ENCODE data around the gene VPS45. TPM values are rescaled to one million over a fixed set of nuclear protein-coding genes. Genes with fewer than 3 reads are reported as not detected.
A peak's percentile ranks its signal among the peaks of the same experiment; 100 is the strongest.

Gene VPS45
- total and polyA plus RNA-seq, 9 donors, result 16.8 to 45.8 (median 32.7) TPM

- intact Hi-C loops (cut with DNase I), result loop anchor here in 2 of 4 donors (5.0 kb wide), 2 partner anchors 74 to 94 kb away; partner anchors contain the start of gene PLEKHO1 (in 1 of the 2)
- WGBS, 3 donors, result 53 to 58% (median 58%) methylated on average over 3 of the region's 3 CpGs
- H3K27ac ChIP-seq, result no peak overlapping the region
- no peaks in the 10 kb centered on the region for H3K36me3 ChIP-seq
- DNase-seq, result no peak
- H3K27me3 ChIP-seq, result no peaks in the 10 kb centered on the region
- H3K4me1 ChIP-seq (ENCODE audit: insufficient read depth), result no peaks in the 10 kb centered on the region
- TF ChIP-seq CTCF (IDR thresholded peaks at IDR 0.05) (peak in 2 of 3 donors; percentile 25 to 48), POLR2A (IDR thresholded peaks at IDR 0.05) (no peak)
- no peaks in the 10 kb centered on the region for H3K9me3 ChIP-seq
- H3K4me3 ChIP-seq, result no peak overlapping the region
Measured at GRCh38 chr1:150072959-150073358, 5.4 kb downstream of the VPS45 start.

- no peaks in the 10 kb centered on the region for H3K9me3 ChIP-seq
- no peaks in the 10 kb centered on the region for H3K4me1 ChIP-seq (ENCODE audit: insufficient read depth)
- H3K4me3 ChIP-seq, result no peak overlapping the region
- H3K27me3 ChIP-seq, result no peaks in the 10 kb centered on the region
- intact Hi-C loops (cut with DNase I), result loop anchor here in 2 of 4 donors (5.0 kb wide), 2 partner anchors 74 to 94 kb away; partner anchors contain the start of gene PLEKHO1 (in 1 of the 2)
- WGBS, 3 donors, result 84 to 93% (median 88%) methylated on average over 2 of the region's 2 CpGs
- no peak overlapping the region for H3K27ac ChIP-seq
- TF ChIP-seq POLR2A (IDR thresholded peaks at IDR 0.05), result no peak
- no peak for TF ChIP-seq CTCF (IDR thresholded peaks at IDR 0.05)
- no peak for TF ChIP-seq EP300 (IDR thresholded peaks at IDR 0.05)
- no peak for DNase-seq
- H3K36me3 ChIP-seq, result no peaks in the 10 kb centered on the region
Measured at GRCh38 chr1:150073516-150073915, 5.9 kb downstream of the VPS45 start.

GRCh38 chr1:150076066-150076465 is 8.5 kb downstream of the VPS45 start:
- Histone ChIP-seq H3K4me1 (ENCODE audit: insufficient read depth) (no peaks in the 10 kb centered on the region), H3K27ac (no peak overlapping the region), H3K9me3 (no peaks in the 10 kb centered on the region), H3K4me3 (no peak overlapping the region), H3K27me3 (no peaks in the 10 kb centered on the region), H3K36me3 (no peaks in the 10 kb centered on the region)
- DNase-seq, result no peak
- intact Hi-C loops (cut with DNase I), result loop anchor here in 1 of 4 donors (5.0 kb wide), 1 partner anchor 91 kb away; no protein-coding TSS in a partner anchor
- 91 to 94% (median 92%) methylated on average over 2 of the region's 2 CpGs for WGBS, 3 donors
- TF ChIP-seq EP300 (IDR thresholded peaks at IDR 0.05) (no peak), POLR2A (IDR thresholded peaks at IDR 0.05) (no peak), CTCF (IDR thresholded peaks at IDR 0.05) (no peak)

- 85 to 90% (median 86%) methylated on average over 6 of the region's 6 CpGs for WGBS, 3 donors
- H3K4me1 ChIP-seq (ENCODE audit: insufficient read depth), result no peaks in the 10 kb centered on the region
- no peak for TF ChIP-seq EP300 (IDR thresholded peaks at IDR 0.05)
- TF ChIP-seq POLR2A (IDR thresholded peaks at IDR 0.05), result no peak
- no peak for TF ChIP-seq CTCF (IDR thresholded peaks at IDR 0.05)
- H3K9me3 ChIP-seq, result no peaks in the 10 kb centered on the region
- no peak overlapping the region for H3K4me3 ChIP-seq
- no peaks in the 10 kb centered on the region for H3K27me3 ChIP-seq
- intact Hi-C loops (cut with DNase I), result loop anchor here in 1 of 4 donors (5.0 kb wide), 1 partner anchor 90 kb away; no protein-coding TSS in a partner anchor
- DNase-seq, result no peak
- no peaks in the 10 kb centered on the region for H3K36me3 ChIP-seq
- no peak overlapping the region for H3K27ac ChIP-seq
Measured at GRCh38 chr1:150076985-150077384, 9.4 kb downstream of the VPS45 start.

Data from ovary (tissue), 9 donors.